GM21360 (cell line): ENCODE data around the gene ZNF618.

Source experiments
- ATAC-seq: cut with Tn5 transposase; IDR thresholded peaks from one replicate; pipeline ENCODE4 v1.9.1; 2021; ENCODE audit warnings: mild to moderate bottlenecking, moderate library complexity; ENCODE audit not compliant: unreplicated experiment

The ZNF618 gene

DNA sequence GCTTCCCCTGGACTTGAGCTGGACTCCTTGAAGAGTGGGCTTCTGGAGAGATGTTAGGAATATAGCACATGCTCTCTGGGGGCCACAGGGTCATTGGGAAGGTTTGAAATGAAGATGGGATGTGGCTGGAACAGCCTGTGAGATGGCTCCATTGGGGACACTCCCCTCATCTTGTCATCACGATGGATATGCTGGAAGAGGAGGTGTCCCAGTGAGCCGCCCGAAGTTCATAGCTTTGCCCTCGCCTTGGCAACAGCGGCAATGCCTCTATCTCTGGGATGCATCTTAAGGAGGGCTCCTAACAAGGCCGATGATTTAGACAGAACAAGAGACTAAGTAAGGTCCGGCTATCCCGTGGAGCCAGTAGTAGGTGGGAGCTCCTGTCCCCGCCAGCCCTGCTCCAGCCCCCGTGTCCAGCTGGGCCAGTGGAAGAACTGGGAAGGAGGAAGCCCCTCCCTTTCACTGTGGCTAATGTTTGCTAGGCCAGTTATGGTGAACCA lies 178.1 kb downstream of the ZNF618 start:
- ATAC-seq, result no peak

GRCh38 chr9:114055061-114055460 lies 179.0 kb downstream of the ZNF618 start:
- no peak for ATAC-seq

DNA sequence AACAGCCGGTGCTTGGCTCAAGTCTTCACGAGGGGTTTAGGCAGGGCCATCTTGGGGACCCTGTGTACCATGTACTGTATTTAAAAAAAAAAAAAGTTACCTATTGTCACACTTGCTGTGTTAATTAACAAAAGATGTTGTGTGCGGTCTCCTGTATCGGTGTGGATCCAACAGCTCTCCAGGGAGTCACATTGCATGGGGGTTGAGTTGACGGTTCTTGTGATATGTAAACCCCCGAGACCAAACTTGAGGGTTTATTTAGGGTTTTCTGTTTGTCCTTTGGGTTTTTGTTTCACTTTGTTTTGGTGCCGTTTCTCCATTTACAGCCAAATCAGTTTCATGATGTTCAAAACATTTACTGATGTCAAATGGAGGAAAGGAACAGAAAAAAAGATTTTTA lies 179.8 kb downstream of the ZNF618 start:
- ATAC-seq, result no peak

DNA sequence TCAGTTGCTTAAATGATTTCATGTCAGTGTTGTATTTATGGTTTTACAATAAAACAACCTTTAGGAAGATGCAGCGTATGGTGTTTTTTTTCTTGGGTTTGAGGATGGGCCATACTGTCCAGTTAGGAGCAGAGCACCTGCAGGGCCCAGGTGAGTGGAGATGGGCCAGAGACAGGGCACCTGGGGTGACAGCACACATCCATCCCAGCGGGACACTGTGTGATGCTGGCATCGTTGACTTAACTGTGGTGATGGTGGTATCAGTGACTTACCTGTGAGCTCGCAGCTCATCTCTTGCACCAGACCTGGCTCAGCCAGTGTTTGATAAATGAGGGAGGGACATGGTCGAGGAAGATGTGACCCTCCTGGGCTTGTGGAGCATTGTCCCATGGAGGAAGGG lies 180.4 kb downstream of the ZNF618 start:
- ATAC-seq, result no peak

GRCh38 chr9:114057161-114057885 lies 181.2 kb downstream of the ZNF618 start:
- ATAC-seq, result no peak

DNA sequence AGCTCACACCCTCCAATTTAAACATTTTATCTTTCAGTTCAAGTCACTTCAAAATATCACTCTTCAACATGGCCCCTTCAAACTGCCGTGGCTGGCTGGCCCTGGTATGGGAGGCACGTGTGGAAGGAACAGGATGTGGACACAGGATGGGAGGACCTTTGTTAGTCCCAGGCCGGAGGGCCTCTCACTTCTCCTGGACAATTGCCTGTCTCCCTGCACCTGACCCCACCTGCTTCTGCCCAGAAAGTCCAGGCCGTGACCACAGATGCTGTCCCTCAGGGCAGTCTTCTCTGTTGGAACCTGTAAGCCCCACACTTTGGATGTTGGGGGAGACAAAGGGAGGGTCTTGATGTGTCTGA lies 182.6 kb downstream of the ZNF618 start:
- ATAC-seq, result no peak

- no peak for ATAC-seq
Observed at GRCh38 chr9:114059047-114059803, 183.1 kb downstream of the ZNF618 start.

DNA sequence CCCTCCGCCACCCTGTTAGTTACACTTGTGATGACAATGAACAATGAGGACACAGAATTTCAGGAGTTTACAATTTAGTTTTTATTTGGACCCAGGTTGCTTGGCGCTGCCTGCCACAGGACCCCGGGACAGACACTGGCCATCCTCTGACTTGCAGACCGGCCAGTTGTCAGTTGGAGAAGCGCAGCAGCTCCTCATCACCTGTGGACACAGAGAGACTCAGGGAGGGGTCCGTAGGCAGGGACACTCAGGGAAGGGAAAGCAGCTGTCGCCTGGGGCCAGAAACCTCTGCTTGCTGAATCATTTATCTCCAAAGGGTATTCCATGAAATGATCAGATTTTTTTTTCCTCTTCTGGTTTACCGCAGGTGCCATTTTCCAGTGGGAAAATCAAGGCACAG lies 184.0 kb downstream of the ZNF618 start:
- no peak for ATAC-seq

DNA sequence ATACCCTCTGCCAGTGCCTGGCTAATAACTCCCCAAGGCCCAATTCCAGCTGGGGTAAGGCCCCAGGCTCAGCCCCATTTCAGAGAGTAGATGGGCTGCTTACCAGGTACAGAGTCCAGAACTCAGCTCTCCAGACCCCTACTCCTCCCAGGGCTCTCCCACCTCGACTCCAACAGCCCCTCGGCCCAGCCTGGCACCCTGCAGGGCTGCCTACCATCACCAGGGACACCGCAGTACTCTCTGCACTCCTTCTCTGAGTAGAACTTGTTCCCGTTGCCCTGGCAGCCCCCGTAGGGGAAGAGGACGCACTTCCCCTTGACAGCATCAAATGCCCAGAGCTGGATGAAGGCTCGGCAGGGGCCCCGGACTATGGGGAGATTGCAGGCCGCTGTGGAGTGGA lies 184.6 kb downstream of the ZNF618 start:
- ATAC-seq, result no peak

DNA sequence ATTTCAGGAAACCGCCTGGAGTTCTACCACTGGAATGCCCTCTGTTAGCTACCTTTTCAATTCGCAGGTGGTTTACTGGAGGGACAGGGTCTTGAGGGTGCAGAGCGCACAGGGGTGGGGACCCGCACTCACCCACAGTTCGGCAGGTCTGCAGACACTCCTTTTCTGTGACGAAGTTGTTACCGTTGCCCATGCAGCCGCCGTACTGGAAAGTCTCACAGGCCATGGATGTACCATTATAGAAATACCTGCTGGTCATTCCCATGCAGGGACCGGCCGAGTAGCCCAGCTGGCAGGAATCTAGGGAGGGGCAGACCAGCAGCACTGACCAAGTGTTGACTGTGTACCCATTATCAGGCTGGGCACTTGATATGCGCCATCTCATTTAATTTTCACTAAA lies 185.2 kb downstream of the ZNF618 start:
- no peak for ATAC-seq

DNA sequence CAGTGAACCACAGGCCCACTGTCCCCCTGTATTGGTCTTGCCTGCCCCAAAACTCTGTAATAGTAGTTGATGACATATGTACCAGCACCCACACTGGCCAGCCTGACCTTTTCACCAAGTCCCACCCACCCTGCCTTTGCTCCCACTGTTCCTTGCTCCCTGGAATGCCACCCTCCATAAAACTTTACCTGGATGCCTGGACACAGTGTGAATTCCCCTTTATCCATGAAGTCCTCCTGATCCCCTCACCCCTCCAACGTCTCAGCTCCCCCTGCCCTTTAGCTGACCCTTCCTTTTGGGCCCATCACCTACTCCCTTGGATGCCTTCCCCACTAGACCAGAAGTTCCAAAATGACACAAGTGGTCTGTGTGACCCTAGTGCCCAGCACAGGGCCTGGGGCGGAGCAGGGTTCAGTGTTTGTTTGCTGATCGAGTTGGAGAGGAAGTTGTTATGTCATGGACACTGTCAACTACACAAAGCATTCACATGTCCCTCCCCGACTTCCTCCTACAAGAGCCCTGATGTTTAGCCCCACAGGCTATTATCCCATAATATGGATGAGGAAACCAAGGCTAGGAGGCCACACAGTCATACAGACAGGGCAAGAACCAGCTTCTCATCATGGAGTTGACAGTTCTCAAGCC lies 185.8 kb downstream of the ZNF618 start:
- ATAC-seq, result no peak

GRCh38 chr9:114065304-114065703 lies 189.2 kb downstream of the ZNF618 start:
- ATAC-seq, result no peak

GRCh38 chr9:114069476-114070187 lies 193.5 kb downstream of the ZNF618 start:
- no peak for ATAC-seq

DNA sequence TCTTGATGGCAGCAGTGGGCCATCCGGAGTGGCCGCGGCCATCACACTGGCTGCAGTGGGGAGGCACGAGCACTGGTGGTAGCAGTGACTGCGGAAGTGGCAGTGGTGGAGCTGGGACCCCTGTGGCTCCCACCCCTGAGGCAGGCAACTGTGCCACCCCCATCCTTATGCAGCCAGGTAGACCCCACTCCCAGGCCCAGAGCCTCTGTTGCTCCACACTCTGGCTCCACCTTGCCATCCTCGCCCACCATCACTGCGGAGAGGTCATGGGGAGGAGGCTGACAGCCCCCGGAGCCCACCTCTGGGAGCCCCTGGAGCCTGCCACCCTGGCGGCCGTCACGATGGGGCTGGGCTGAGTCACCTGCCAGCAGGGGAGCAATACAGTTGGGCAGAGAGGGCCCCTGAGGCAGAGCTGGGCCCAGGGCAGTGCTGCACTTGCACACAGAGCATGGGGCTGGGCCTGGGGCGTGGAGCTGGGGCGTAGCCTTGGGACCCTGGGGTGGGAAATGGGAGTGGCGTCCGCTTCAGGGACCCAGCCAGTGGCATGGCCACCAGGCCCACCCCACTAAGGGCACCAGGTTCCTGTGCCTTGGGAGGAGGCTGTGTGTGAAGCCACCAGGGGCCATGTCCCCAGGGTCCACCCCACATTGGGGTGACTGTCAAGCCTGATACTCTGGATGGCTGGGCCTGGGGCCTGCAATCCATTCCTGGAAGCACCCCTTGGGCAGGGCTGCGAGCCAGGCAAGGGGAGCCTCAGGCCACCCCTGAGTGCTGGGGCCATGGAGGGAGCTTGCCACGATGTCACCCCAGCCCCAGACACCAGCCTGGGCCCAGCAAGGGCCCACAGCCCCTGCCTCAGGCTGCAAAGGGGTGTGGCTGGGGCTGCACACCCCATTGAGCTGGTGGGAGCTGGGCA lies 194.3 kb downstream of the ZNF618 start:
- no peak for ATAC-seq

DNA sequence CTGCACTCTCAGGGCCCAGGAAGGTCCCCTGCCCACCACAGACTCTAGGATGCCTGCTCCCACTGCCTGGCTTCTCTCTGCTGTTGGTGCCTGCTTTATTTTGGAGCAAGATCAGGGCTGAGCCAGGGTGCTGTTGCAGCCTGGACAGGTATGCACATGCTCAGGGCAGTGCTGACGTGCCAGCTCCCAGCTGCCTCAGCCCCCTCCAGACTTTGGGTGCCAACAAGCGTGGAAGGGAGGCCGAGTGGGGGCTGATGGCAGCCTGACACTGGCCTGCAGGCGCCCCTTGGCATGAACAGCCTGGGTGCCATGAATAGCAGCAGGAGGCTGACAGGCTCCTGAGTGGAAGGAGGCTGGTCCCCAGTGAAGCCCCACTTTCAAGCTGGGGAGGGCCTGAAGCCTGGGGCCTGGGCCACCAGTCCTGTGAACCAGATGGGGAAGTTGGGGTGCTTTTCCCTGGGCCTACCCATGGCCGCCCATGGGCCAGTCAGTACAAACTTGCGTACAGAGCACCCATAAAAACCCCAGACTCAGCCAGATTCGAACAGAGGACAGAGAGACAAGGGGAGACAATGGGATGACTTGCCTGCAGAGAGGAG lies 195.2 kb downstream of the ZNF618 start:
- ATAC-seq, result no peak

GRCh38 chr9:114072184-114073140 lies 196.4 kb downstream of the ZNF618 start:
- no peak for ATAC-seq

DNA sequence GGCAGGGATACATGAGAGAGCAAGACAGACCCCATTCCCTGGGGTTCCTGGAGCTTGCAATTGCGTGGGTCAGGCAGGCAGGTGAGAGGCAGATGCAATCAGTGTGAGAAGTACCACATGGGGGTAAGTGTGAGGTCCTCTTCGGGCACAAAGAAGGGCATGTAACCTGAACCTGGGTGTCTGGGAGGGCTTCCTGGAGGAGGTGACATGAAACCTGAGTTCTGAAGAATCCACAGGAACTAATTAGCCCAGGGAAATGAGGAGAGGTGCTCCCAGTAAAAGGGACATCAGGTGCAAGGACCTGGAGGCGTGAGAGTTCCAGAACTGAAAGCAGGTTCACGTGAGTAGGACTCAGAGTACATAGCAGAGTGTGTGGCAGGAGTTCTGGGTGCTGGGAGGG lies 199.5 kb downstream of the ZNF618 start:
- no peak for ATAC-seq

DNA sequence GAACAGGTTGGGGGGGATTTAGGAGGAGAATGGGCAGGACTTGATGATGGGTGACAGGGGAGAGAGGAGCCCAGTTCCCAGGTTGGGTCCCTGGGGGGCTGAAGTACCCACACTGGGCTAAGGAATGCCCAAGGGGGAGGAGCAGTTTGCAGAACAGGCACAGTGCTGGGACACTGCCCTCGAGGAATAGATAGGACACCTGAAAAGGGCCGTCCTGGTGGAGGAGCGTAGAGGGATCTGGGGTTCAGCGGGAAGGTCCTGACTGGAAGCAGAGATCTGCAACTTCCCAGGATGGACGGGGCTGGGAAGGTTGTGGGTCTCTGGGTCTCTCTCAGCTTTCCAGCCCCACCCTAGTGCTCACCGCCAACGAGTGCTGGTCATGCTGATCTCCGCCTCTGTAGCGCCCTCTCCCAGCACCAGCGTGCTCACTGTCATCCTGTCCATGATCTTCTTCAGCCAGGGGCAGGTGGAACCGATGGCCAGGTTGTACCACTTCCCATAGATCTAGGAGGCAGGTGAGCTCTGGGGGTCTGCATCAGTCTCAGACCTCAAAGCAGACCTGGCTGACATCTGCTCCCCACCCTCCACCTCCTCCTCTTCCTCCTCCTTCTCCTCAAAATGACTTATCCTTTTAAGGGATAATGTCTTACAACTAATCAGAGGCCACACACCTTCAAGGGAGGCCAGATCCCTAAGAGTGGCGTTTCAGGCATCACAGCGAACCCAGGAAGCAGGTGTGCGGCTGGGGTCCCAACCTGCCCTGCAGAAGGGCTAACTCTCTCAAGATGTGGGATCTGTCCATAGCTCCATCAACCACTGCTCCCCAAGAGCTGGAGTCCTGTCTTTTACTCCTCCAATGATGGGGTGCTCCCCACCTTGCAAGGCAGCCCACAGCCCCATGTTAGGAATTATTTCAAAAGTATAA lies 200.4 kb downstream of the ZNF618 start:
- ATAC-seq, result no peak
